ENCODE measurements around the gene THSD7A. TPM values are rescaled to one million over a fixed set of nuclear protein-coding genes. Genes with fewer than 3 reads are reported as not detected.

The THSD7A gene
- total RNA-seq, 1 experiment from 2014 or later = 5.9 TPM

- Mint-ChIP-seq H3K4me1 (ENCODE audit: low read depth, unreplicated experiment) (no peaks in the 10 kb centered on the region), H3K36me3 (ENCODE audit: insufficient read depth, unreplicated experiment) (no peaks in the 10 kb centered on the region), H3K27me3 (ENCODE audit: unreplicated experiment) (peaks cover 4% of the 10 kb centered on the region), H3K4me3 (ENCODE audit: low read depth, unreplicated experiment) (no peak overlapping the region), H3K27ac (ENCODE audit: unreplicated experiment) (no peak overlapping the region), H3K9me3 (ENCODE audit: low read depth, unreplicated experiment) (no peaks in the 10 kb centered on the region)
- BruUV-seq (replicated peaks) = no TSS peak
- CTCF ChIA-PET = no interaction called here
- intact Hi-C loops (cut with micrococcal nuclease; ENCODE audit: unreplicated experiment) = no loop called here
- DNase-seq = no peak
- TF ChIP-seq, protein P1, sequence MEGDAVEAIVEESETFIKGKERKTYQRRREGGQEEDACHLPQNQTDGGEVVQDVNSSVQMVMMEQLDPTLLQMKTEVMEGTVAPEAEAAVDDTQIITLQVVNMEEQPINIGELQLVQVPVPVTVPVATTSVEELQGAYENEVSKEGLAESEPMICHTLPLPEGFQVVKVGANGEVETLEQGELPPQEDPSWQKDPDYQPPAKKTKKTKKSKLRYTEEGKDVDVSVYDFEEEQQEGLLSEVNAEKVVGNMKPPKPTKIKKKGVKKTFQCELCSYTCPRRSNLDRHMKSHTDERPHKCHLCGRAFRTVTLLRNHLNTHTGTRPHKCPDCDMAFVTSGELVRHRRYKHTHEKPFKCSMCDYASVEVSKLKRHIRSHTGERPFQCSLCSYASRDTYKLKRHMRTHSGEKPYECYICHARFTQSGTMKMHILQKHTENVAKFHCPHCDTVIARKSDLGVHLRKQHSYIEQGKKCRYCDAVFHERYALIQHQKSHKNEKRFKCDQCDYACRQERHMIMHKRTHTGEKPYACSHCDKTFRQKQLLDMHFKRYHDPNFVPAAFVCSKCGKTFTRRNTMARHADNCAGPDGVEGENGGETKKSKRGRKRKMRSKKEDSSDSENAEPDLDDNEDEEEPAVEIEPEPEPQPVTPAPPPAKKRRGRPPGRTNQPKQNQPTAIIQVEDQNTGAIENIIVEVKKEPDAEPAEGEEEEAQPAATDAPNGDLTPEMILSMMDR (IDR thresholded peaks at IDR 0.05; ENCODE audit: unreplicated experiment) = no peak
These were observed 473.4 kb downstream of the THSD7A start for GRCh38 chr7:11358637-11359036.

DNA sequence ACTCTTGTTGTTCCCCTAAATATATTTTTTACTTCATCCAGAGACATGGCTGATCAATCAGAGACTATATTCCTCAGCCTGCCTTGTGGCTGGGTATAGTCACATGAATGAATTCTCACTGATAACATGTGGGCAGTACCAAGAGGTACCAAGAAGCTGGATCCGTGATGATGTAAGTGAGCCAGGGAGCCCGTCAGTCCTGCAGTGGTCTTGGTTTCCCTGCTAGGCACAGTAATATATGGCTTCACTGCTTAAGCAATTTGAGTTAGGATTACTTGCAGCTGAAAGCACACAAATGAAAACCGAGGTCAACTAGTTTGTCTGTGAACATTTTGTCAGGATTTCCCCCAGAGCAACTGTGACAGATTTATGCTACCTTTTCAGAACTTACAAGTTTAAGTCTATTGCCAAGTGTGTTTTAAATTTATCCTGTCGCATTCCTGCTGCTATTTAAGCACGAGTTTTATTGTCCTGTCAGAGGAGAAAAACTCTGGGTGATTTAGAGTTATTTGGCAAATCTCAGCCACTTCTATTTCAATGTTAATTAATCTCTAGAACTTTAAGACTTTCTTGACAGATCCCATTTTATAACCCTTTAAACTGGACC lies 476.5 kb downstream of the THSD7A start:
- DNase-seq = no peak
- H3K4me1 Mint-ChIP-seq (ENCODE audit: low read depth, unreplicated experiment) = no peaks in the 10 kb centered on the region
- peaks cover 35% of the 10 kb centered on the region for H3K27me3 Mint-ChIP-seq (ENCODE audit: unreplicated experiment)
- H3K9me3 Mint-ChIP-seq (ENCODE audit: low read depth, unreplicated experiment) = peaks cover 3% of the 10 kb centered on the region
- TF ChIP-seq, protein P1 (IDR thresholded peaks at IDR 0.05; ENCODE audit: unreplicated experiment) = no peak
- no peak overlapping the region for H3K27ac Mint-ChIP-seq (ENCODE audit: unreplicated experiment)
- CTCF ChIA-PET = no interaction called here
- no peaks in the 10 kb centered on the region for H3K36me3 Mint-ChIP-seq (ENCODE audit: insufficient read depth, unreplicated experiment)
- no peak overlapping the region for H3K4me3 Mint-ChIP-seq (ENCODE audit: low read depth, unreplicated experiment)
- intact Hi-C loops (cut with micrococcal nuclease; ENCODE audit: unreplicated experiment) = no loop called here
- no TSS peak for BruUV-seq (replicated peaks)

- TF ChIP-seq, protein P1 (IDR thresholded peaks at IDR 0.05; ENCODE audit: unreplicated experiment) = no peak
- intact Hi-C loops (cut with micrococcal nuclease; ENCODE audit: unreplicated experiment) = loop anchor here (10.0 kb wide), 3 partner anchors 192 to 932 kb away; partner anchors contain the start of gene PHF14
- Mint-ChIP-seq H3K4me3 (ENCODE audit: low read depth, unreplicated experiment) (no peak overlapping the region), H3K27me3 (ENCODE audit: unreplicated experiment) (peaks cover 14% of the 10 kb centered on the region), H3K9me3 (ENCODE audit: low read depth, unreplicated experiment) (peaks cover under 1% of the 10 kb centered on the region), H3K4me1 (ENCODE audit: low read depth, unreplicated experiment) (peaks cover 9% of the 10 kb centered on the region), H3K27ac (ENCODE audit: unreplicated experiment) (no peak overlapping the region), H3K36me3 (ENCODE audit: insufficient read depth, unreplicated experiment) (no peaks in the 10 kb centered on the region)
- no TSS peak for BruUV-seq (replicated peaks)
- CTCF ChIA-PET = no interaction called here
- no peak for DNase-seq
These were observed 485.7 kb downstream of the THSD7A start for GRCh38 chr7:11346302-11346701.

DNA sequence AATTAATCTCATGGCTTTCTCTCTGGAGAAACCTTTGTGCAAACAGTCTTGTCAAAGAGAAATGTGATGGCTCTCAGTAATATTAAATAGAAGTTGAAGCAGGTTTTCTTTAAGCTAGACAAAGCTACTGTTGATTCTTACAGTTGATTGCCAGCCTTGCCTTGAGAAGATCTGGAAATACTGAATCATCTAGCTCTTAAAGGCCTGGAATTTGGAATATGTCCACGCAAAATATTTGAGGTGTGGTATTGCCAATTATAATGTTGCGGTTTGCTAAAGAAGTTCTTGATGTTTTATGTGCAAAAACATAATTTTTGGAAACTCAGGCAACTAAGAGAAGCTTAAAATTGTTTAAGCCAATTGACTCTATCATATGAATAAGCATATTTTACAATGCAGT lies 486.4 kb downstream of the THSD7A start:
- H3K4me1 Mint-ChIP-seq (ENCODE audit: low read depth, unreplicated experiment) = peaks cover 9% of the 10 kb centered on the region
- no peak overlapping the region for H3K4me3 Mint-ChIP-seq (ENCODE audit: low read depth, unreplicated experiment)
- DNase-seq = no peak
- H3K36me3 Mint-ChIP-seq (ENCODE audit: insufficient read depth, unreplicated experiment) = no peaks in the 10 kb centered on the region
- CTCF ChIA-PET = no interaction called here
- intact Hi-C loops (cut with micrococcal nuclease; ENCODE audit: unreplicated experiment) = loop anchor here (10.0 kb wide), 3 partner anchors 191 to 931 kb away; partner anchors contain the start of gene PHF14
- H3K27ac Mint-ChIP-seq (ENCODE audit: unreplicated experiment) = no peak overlapping the region
- H3K27me3 Mint-ChIP-seq (ENCODE audit: unreplicated experiment) = peaks cover 7% of the 10 kb centered on the region
- no TSS peak for BruUV-seq (replicated peaks)
- no peaks in the 10 kb centered on the region for H3K9me3 Mint-ChIP-seq (ENCODE audit: low read depth, unreplicated experiment)
- TF ChIP-seq, protein P1 (IDR thresholded peaks at IDR 0.05; ENCODE audit: unreplicated experiment) = no peak

Data from Calu3 (cell line).